ENCODE data around the gene IL18R1. TPM values are rescaled to one million over a fixed set of nuclear protein-coding genes. Genes with fewer than 3 reads are reported as not detected.

Gene IL18R1
- total and polyA plus RNA-seq, 2 experiments from 2014 or later, result 19.7 to 25.5 TPM

GRCh38 chr2:102313025-102313424 lies 42.6 kb upstream of the IL18R1 start:
- Histone ChIP-seq H3K36me3 (replicated peaks; ENCODE audit: insufficient read depth, low read depth) (no peaks in the 10 kb centered on the region), H3K9me2 (replicated peaks; ENCODE audit: insufficient read depth) (no peaks in the 10 kb centered on the region), H2AFZ (no peak overlapping the region), H3K27me3 (no peaks in the 10 kb centered on the region), H3K4me1 (ENCODE audit: insufficient read depth) (peaks cover 3% of the 10 kb centered on the region), H4K20me1 (ENCODE audit: insufficient read depth, poor library complexity, severe bottlenecking) (no peaks in the 10 kb centered on the region), H3K4me3 (no peak overlapping the region), H3K27ac (no peak overlapping the region), H3K4me2 (no peak overlapping the region), H3K79me2 (no peaks in the 10 kb centered on the region), H3K9me3 (ENCODE audit: low read depth) (no peaks in the 10 kb centered on the region)
- DNase-seq (ENCODE audit: low spot score), result no peak
- TF ChIP-seq EZH2phosphoT487 (IDR thresholded peaks at IDR 0.05; ENCODE audit: low read depth, severe bottlenecking, unreplicated experiment) (no peak), EZH2 (IDR thresholded peaks at IDR 0.05; ENCODE audit: borderline replicate concordance) (no peak)
- TF ChIP-seq, protein P1, sequence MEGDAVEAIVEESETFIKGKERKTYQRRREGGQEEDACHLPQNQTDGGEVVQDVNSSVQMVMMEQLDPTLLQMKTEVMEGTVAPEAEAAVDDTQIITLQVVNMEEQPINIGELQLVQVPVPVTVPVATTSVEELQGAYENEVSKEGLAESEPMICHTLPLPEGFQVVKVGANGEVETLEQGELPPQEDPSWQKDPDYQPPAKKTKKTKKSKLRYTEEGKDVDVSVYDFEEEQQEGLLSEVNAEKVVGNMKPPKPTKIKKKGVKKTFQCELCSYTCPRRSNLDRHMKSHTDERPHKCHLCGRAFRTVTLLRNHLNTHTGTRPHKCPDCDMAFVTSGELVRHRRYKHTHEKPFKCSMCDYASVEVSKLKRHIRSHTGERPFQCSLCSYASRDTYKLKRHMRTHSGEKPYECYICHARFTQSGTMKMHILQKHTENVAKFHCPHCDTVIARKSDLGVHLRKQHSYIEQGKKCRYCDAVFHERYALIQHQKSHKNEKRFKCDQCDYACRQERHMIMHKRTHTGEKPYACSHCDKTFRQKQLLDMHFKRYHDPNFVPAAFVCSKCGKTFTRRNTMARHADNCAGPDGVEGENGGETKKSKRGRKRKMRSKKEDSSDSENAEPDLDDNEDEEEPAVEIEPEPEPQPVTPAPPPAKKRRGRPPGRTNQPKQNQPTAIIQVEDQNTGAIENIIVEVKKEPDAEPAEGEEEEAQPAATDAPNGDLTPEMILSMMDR (IDR thresholded peaks at IDR 0.05; ENCODE audit: poor library complexity), result no peak
- 61% methylated on average over 2 of the region's 2 CpGs for WGBS (ENCODE audit: low lambda C conversion rate, missing lambda C conversion rate)

GRCh38 chr2:102313471-102313870 lies 42.1 kb upstream of the IL18R1 start:
- Histone ChIP-seq H3K4me2 (no peak overlapping the region), H3K4me3 (no peak overlapping the region), H3K27me3 (no peaks in the 10 kb centered on the region), H3K4me1 (ENCODE audit: insufficient read depth) (peaks cover 3% of the 10 kb centered on the region), H4K20me1 (ENCODE audit: insufficient read depth, poor library complexity, severe bottlenecking) (no peaks in the 10 kb centered on the region), H3K9me3 (ENCODE audit: low read depth) (no peaks in the 10 kb centered on the region), H3K9me2 (replicated peaks; ENCODE audit: insufficient read depth) (no peaks in the 10 kb centered on the region), H3K79me2 (no peaks in the 10 kb centered on the region), H3K36me3 (replicated peaks; ENCODE audit: insufficient read depth, low read depth) (no peaks in the 10 kb centered on the region), H2AFZ (no peak overlapping the region), H3K27ac (no peak overlapping the region)
- 96% methylated on average over 8 of the region's 8 CpGs for WGBS (ENCODE audit: low lambda C conversion rate, missing lambda C conversion rate)
- no peak for DNase-seq (ENCODE audit: low spot score)
- TF ChIP-seq, protein P1 (IDR thresholded peaks at IDR 0.05; ENCODE audit: poor library complexity), result no peak
- no peak for TF ChIP-seq EZH2phosphoT487 (IDR thresholded peaks at IDR 0.05; ENCODE audit: low read depth, severe bottlenecking, unreplicated experiment)
- no peak for TF ChIP-seq EZH2 (IDR thresholded peaks at IDR 0.05; ENCODE audit: borderline replicate concordance)

DNA sequence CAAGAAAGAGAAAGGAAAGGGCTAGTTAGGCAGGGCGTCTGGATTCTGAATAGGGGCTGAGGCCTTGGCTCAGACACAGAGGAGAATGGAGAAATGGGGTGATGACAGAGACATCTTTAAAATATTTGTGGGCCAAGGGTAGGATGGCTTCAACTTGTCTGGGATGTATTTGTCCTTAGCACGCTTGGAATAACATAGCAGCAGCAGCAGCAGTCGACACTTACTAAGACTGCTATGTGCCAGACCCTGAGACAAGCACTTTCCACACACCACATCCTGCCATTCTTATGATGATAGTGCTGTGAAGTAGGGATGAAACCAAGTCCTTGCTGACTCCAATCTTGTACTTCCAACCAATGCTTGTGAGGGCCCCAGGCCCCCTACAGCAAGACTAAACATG lies 41.6 kb upstream of the IL18R1 start:
- no peak overlapping the region for H3K27ac ChIP-seq
- H3K9me2 ChIP-seq (replicated peaks; ENCODE audit: insufficient read depth), result no peaks in the 10 kb centered on the region
- WGBS (ENCODE audit: low lambda C conversion rate, missing lambda C conversion rate), result 94% methylated on average over 3 of the region's 3 CpGs
- H3K4me3 ChIP-seq, result no peak overlapping the region
- TF ChIP-seq, protein P1 (IDR thresholded peaks at IDR 0.05; ENCODE audit: poor library complexity), result no peak
- no peak for TF ChIP-seq EZH2 (IDR thresholded peaks at IDR 0.05; ENCODE audit: borderline replicate concordance)
- no peak for TF ChIP-seq EZH2phosphoT487 (IDR thresholded peaks at IDR 0.05; ENCODE audit: low read depth, severe bottlenecking, unreplicated experiment)
- DNase-seq (ENCODE audit: low spot score), result no peak
- H3K9me3 ChIP-seq (ENCODE audit: low read depth), result no peaks in the 10 kb centered on the region
- no peak overlapping the region for H2AFZ ChIP-seq
- peaks cover 3% of the 10 kb centered on the region for H3K4me1 ChIP-seq (ENCODE audit: insufficient read depth)
- no peak overlapping the region for H3K4me2 ChIP-seq
- H3K36me3 ChIP-seq (replicated peaks; ENCODE audit: insufficient read depth, low read depth), result no peaks in the 10 kb centered on the region
- H4K20me1 ChIP-seq (ENCODE audit: insufficient read depth, poor library complexity, severe bottlenecking), result no peaks in the 10 kb centered on the region
- no peaks in the 10 kb centered on the region for H3K27me3 ChIP-seq
- H3K79me2 ChIP-seq, result no peaks in the 10 kb centered on the region

GRCh38 chr2:102315921-102316320 lies 39.7 kb upstream of the IL18R1 start:
- H2AFZ ChIP-seq, result no peak overlapping the region
- H3K27ac ChIP-seq, result no peak overlapping the region
- 49% methylated on average over 2 of the region's 2 CpGs for WGBS (ENCODE audit: low lambda C conversion rate, missing lambda C conversion rate)
- peaks cover 3% of the 10 kb centered on the region for H3K4me1 ChIP-seq (ENCODE audit: insufficient read depth)
- TF ChIP-seq EZH2 (IDR thresholded peaks at IDR 0.05; ENCODE audit: borderline replicate concordance) (no peak), EZH2phosphoT487 (IDR thresholded peaks at IDR 0.05; ENCODE audit: low read depth, severe bottlenecking, unreplicated experiment) (no peak)
- TF ChIP-seq, protein P1 (IDR thresholded peaks at IDR 0.05; ENCODE audit: poor library complexity), result no peak
- no peaks in the 10 kb centered on the region for H3K9me3 ChIP-seq (ENCODE audit: low read depth)
- H3K4me2 ChIP-seq, result no peak overlapping the region
- H3K79me2 ChIP-seq, result no peaks in the 10 kb centered on the region
- DNase-seq (ENCODE audit: low spot score), result no peak
- H3K9me2 ChIP-seq (replicated peaks; ENCODE audit: insufficient read depth), result no peaks in the 10 kb centered on the region
- no peak overlapping the region for H3K4me3 ChIP-seq
- no peaks in the 10 kb centered on the region for H4K20me1 ChIP-seq (ENCODE audit: insufficient read depth, poor library complexity, severe bottlenecking)
- no peaks in the 10 kb centered on the region for H3K36me3 ChIP-seq (replicated peaks; ENCODE audit: insufficient read depth, low read depth)
- no peaks in the 10 kb centered on the region for H3K27me3 ChIP-seq

Data from hepatocyte (in vitro differentiated cells).